H1 (cell line): ENCODE results near the gene RAP1A. TPM values are rescaled to one million over a fixed set of nuclear protein-coding genes. Genes with fewer than 3 reads are reported as not detected.

Experiments
- CTCF ChIA-PET: fragments of 300-600 bp; sonication (Branson Sonifier 250); formaldehyde crosslinking; loops from one replicate; lab custom pipeline; 2021; ENCODE audit not compliant: partially characterized antibody; lab: Charles Lee
- POLR2A ChIA-PET: fragments of 300-600 bp; sonication (Branson Sonifier 250); formaldehyde crosslinking; loops from one replicate; lab custom pipeline; 2021; ENCODE audit warnings: inconsistent platforms; ENCODE audit not compliant: partially characterized antibody; lab: Charles Lee
- DNase-seq, 2 experiments: peaks; one replicate each; pipeline versions ENCODE4 v3.0.0 to v3.0.0-alpha.2; 2010 to 2022; ENCODE audit warnings: low spot score in 2 of 2, low read depth in 1 of 2, mixed read lengths in 1 of 2
- FAIRE-seq: peaks from 2 replicates; lab custom pipeline; 2011; peaks lifted over from hg19 to GRCh38; lab: Jason Lieb, UNC
- H2AFZ ChIP-seq: 2 replicates; pipeline ENCODE4 v1.8.1; 2012; ENCODE audit warnings: low read length, inconsistent platforms
- H2AK5ac ChIP-seq: 2 replicates; pipeline ENCODE4 v1.6.1; 2013; ENCODE audit warnings: low read depth, low read length
- H2BK120ac ChIP-seq: replicated peaks from 2 replicates; pipeline ENCODE3; 2013; ENCODE audit warnings: low read depth, low read length, inconsistent platforms
- H2BK12ac ChIP-seq: 2 replicates; pipeline ENCODE4 v1.6.1; 2013; ENCODE audit warnings: low read depth, low read length
- H2BK15ac ChIP-seq: 2 replicates; pipeline ENCODE4 v1.6.1; 2013; ENCODE audit warnings: low read length
- H2BK20ac ChIP-seq: 2 replicates; pipeline ENCODE4 v1.6.1; 2013; ENCODE audit warnings: low read length
- H2BK5ac ChIP-seq: 2 replicates; pipeline ENCODE4 v1.6.1; 2013; ENCODE audit warnings: low read depth, low read length
- H3K14ac ChIP-seq: 2 replicates; pipeline ENCODE4 v1.6.1; 2013; ENCODE audit warnings: inconsistent platforms; ENCODE audit not compliant: insufficient read length
- H3K18ac ChIP-seq: 2 replicates; pipeline ENCODE4 v1.6.1; 2013; ENCODE audit warnings: low read length; ENCODE audit errors: extremely low read depth
- H3K23ac ChIP-seq: 2 replicates; pipeline ENCODE4 v1.6.1; 2013; ENCODE audit warnings: inconsistent platforms; ENCODE audit not compliant: insufficient read length
- H3K23me2 ChIP-seq: 2 replicates; pipeline ENCODE4 v1.6.1; 2013; ENCODE audit warnings: low read depth, low read length
- H3K27ac ChIP-seq: 2 replicates; pipeline ENCODE4 v1.6.1; 2011; ENCODE audit warnings: low read depth, low read length, inconsistent platforms
- H3K27me3 ChIP-seq, 4 experiments: replicated peaks in 1 of 4; 1 replicate in 1 of 4; 2 replicates in 3 of 4; pipeline versions ENCODE4 v1.6.1 to v1.8.1; 2011 to 2013; ENCODE audit warnings: low read length in 3 of 4, mild to moderate bottlenecking in 3 of 4, inconsistent platforms in 2 of 4, mixed read lengths in 2 of 4, moderate library complexity in 1 of 4; ENCODE audit not compliant: control insufficient read depth in 3 of 4, insufficient read depth in 3 of 4; ENCODE audit errors: extremely low read depth in 1 of 4
- H3K36me3 ChIP-seq, 4 experiments: 2 replicates each; pipeline versions ENCODE4 v1.6.1 to v1.8.1; 2011 to 2013; ENCODE audit warnings: mild to moderate bottlenecking in 4 of 4, low read length in 3 of 4, moderate library complexity in 2 of 4, control low read depth in 1 of 4, inconsistent platforms in 1 of 4; ENCODE audit not compliant: insufficient read depth in 4 of 4, control insufficient read depth in 2 of 4
- H3K4ac ChIP-seq: replicated peaks from 2 replicates; pipeline ENCODE3; 2013; ENCODE audit warnings: low read length, low read depth, mixed read lengths, inconsistent platforms; ENCODE audit not compliant: insufficient read length
- H3K4me1 ChIP-seq, 4 experiments: replicated peaks in 1 of 4; 1 replicate in 1 of 4; 2 replicates in 3 of 4; pipeline versions ENCODE4 v1.6.1 to v1.8.1; 2011 to 2013; ENCODE audit warnings: low read length in 3 of 4, inconsistent platforms in 2 of 4, mixed read lengths in 1 of 4; ENCODE audit not compliant: insufficient read depth in 4 of 4, control insufficient read depth in 3 of 4
- H3K4me2 ChIP-seq, 2 experiments: 2 replicates each; pipeline versions ENCODE4 v1.6.1 to v1.8.1; 2011 to 2013; ENCODE audit warnings: low read depth in 2 of 2, low read length in 2 of 2, control low read depth in 1 of 2, inconsistent platforms in 1 of 2, mild to moderate bottlenecking in 1 of 2; ENCODE audit not compliant: insufficient read depth in 1 of 2
- H3K4me3 ChIP-seq, 4 experiments: fragments of 200-600, 300-600 bp in 1 of 4; sonication (generic), shearing (Covaris generic), sonication (Bioruptor Twin) in 1 of 4; 2 replicates each; pipeline versions ENCODE4 v1.5.1 to v1.8.1; 2011 to 2016; ENCODE audit warnings: low read length in 4 of 4, low read depth in 3 of 4, control low read depth in 2 of 4, inconsistent platforms in 2 of 4, mild to moderate bottlenecking in 2 of 4, mixed read lengths in 1 of 4, moderate library complexity in 1 of 4; ENCODE audit not compliant: insufficient read depth in 2 of 4; ENCODE audit errors: extremely low read depth in 1 of 4
- H3K56ac ChIP-seq: replicated peaks from 2 replicates; pipeline ENCODE3; 2013; ENCODE audit warnings: low read depth, mild to moderate bottlenecking, mixed read lengths, low read length, inconsistent platforms; ENCODE audit not compliant: insufficient read length
- H3K79me1 ChIP-seq: 2 replicates; pipeline ENCODE4 v1.6.1; 2013; ENCODE audit warnings: low read depth, low read length, control low read depth
- H3K79me2 ChIP-seq, 2 experiments: 2 replicates each; pipeline versions ENCODE4 v1.6.1 to v1.8.1; 2012 to 2013; ENCODE audit warnings: low read length in 2 of 2, mild to moderate bottlenecking in 2 of 2, inconsistent platforms in 1 of 2; ENCODE audit not compliant: insufficient read depth in 2 of 2, control insufficient read depth in 1 of 2
- H3K9ac ChIP-seq, 4 experiments: replicated peaks in 1 of 4; 1 replicate in 1 of 4; 2 replicates in 3 of 4; pipeline versions ENCODE4 v1.6.1 to v1.8.1; 2011 to 2013; ENCODE audit warnings: low read depth in 3 of 4, low read length in 3 of 4, control low read depth in 2 of 4, mild to moderate bottlenecking in 2 of 4, moderate library complexity in 2 of 4, inconsistent platforms in 1 of 4; ENCODE audit errors: extremely low read depth in 1 of 4
- H3K9me3 ChIP-seq, 2 experiments: 2 replicates each; pipeline versions ENCODE4 v1.6.1 to v1.8.1; 2012 to 2013; ENCODE audit warnings: mild to moderate bottlenecking in 2 of 2, moderate library complexity in 2 of 2, control low read depth in 1 of 2, inconsistent platforms in 1 of 2, low read depth in 1 of 2, low read length in 1 of 2, mixed read lengths in 1 of 2; ENCODE audit not compliant: insufficient read depth in 2 of 2
- H4K20me1 ChIP-seq, 2 experiments: replicated peaks in 1 of 2; 2 replicates each; pipeline versions ENCODE3 to v1.8.1; 2011 to 2013; ENCODE audit warnings: inconsistent platforms in 2 of 2, low read length in 2 of 2, mild to moderate bottlenecking in 1 of 2; ENCODE audit not compliant: insufficient read depth in 2 of 2, control insufficient read depth in 1 of 2
- H4K5ac ChIP-seq: 2 replicates; pipeline ENCODE4 v1.6.1; 2013; ENCODE audit warnings: low read length, low read depth, mixed read lengths, inconsistent platforms; ENCODE audit not compliant: insufficient read length
- H4K8ac ChIP-seq: 2 replicates; pipeline ENCODE4 v1.8.0; 2013; ENCODE audit warnings: mild to moderate bottlenecking, moderate library complexity, low read length, inconsistent platforms; ENCODE audit not compliant: insufficient read depth; ENCODE audit errors: extremely low read depth
- H4K91ac ChIP-seq: replicated peaks from 2 replicates; pipeline ENCODE3; 2013; ENCODE audit warnings: low read length, mixed read lengths, inconsistent platforms; ENCODE audit not compliant: insufficient read length
- CBX8 ChIP-seq: fragments of 300-800, 300-1000 bp; sonication (generic); IDR thresholded peaks from 2 replicates; pipeline ENCODE4 v1.7.1; 2016; ENCODE audit warnings: low read depth, low read length, borderline replicate concordance
- CREB1 ChIP-seq: IDR thresholded peaks from 2 replicates; pipeline ENCODE4 v1.6.1; 2012; ENCODE audit warnings: inconsistent platforms
- HDAC2 ChIP-seq, 2 experiments: fragments of 300-600 bp in 1 of 2; sonication (generic) in 1 of 2; IDR thresholded peaks; 2 replicates each; pipeline ENCODE4 v1.6.1; 2011 to 2012; ENCODE audit warnings: low read depth in 2 of 2, low read length in 2 of 2, mild to moderate bottlenecking in 2 of 2, moderate library complexity in 2 of 2, borderline replicate concordance in 1 of 2, inconsistent platforms in 1 of 2
- JUN ChIP-seq: IDR thresholded peaks from 2 replicates; pipeline ENCODE4 v1.6.1; 2011; ENCODE audit warnings: low read depth, mild to moderate bottlenecking, improper control_type of control experiment, low read length
- SRF ChIP-seq: IDR thresholded peaks from 2 replicates; pipeline ENCODE4 v1.6.1; 2011; ENCODE audit warnings: mild to moderate bottlenecking, low read depth, low read length, moderate library complexity
- WGBS, 2 experiments: shearing (Covaris generic) in 1 of 2; methylation state at CpG; one replicate each; pipeline versions ENCODE4 v1.1.6 to v1.1.7; 2013 to 2015; ENCODE audit warnings: low lambda C conversion rate in 2 of 2, mixed read lengths in 2 of 2, inconsistent platforms in 1 of 2, low coverage in 1 of 2, missing lambda C conversion rate in 1 of 2; ENCODE audit not compliant: insufficient replicate concordance in 2 of 2, insufficient coverage in 1 of 2, insufficient read length in 1 of 2; ENCODE audit errors: extremely low coverage in 1 of 2, missing lambda C conversion rate in 1 of 2; 5-methylcytosine and 5-hydroxymethylcytosine counted together
- polyA plus RNA-seq, 7 experiments: library from polyadenylated mRNA; depleted of rRNA in 3 of 7; stranded (reverse) in 5 of 7; unstranded in 2 of 7; fragments of >200 nt in 5 of 7; fragments of 200-250 nt in 2 of 7; gene quantifications; 1 replicate in 5 of 7; 2 replicates in 1 of 7; 4 replicates in 1 of 7; pipeline versions ENCODE4 v1.2.1 to v1.2.3, GENCODE V29; 2011 to 2013; ENCODE audit warnings: missing spikeins in 2 of 7, mixed read lengths in 2 of 7
- total RNA-seq: library from RNA; stranded (reverse); fragmentation: NEBNext Ultra II Directional; extraction: Animal tissue kit (Norgen Biotek cat#: 25700); gene quantifications from 2 replicates; pipeline ENCODE4 v1.2.1, GENCODE V29; 2021
- TF ChIP-seq, protein P1 (sequence below), 3 experiments: IDR thresholded peaks; 1 replicate in 2 of 3; 2 replicates in 1 of 3; pipeline versions ENCODE4 v1.5.1 to v1.6.1; 2011; ENCODE audit warnings: low read length in 3 of 3, mild to moderate bottlenecking in 3 of 3, inconsistent platforms in 2 of 3, low read depth in 1 of 3, moderate library complexity in 1 of 3; ENCODE audit not compliant: insufficient read depth in 1 of 3; ENCODE audit errors: control extremely low read depth in 1 of 3
- TF ChIP-seq, protein P2 (sequence below): IDR thresholded peaks from 2 replicates; pipeline ENCODE4 v1.6.1; 2012; ENCODE audit warnings: inconsistent platforms

The RAP1A gene
- total and polyA plus RNA-seq, 2 of the 8 experiments (the other 6 are each of a cell fraction or from before 2014, with no cell fraction given) = 10.9 to 35.8 TPM

GRCh38 chr1:111755331-111756123 lies 135.9 kb downstream of the RAP1A start, which contains the start of gene DDX20:
DDX20 (plus strand) TSS chr1:111755901; CDS start chr1:111755925, 24 bp downstream.
- peak within 1 kb of the TSS; percentile 97 for H3K4ac ChIP-seq
- peak within 1 kb of the TSS; percentile 89 to 93 (median 91) for H3K4me3 ChIP-seq
- H3K56ac ChIP-seq = peak within 1 kb of the TSS; percentile 73
- peaks cover 2% of the 10 kb centered on the region; the same call in 1 of the 2 replicates for H3K79me1 ChIP-seq
- ChIA-PET POLR2A (interaction anchor here (0.7 to 4.3 kb wide), 14 partner anchors 9 to 51 kb away, joined by 3 to 47 read pairs (median 5); partner anchors contain the start of gene INKA2), CTCF (interaction anchor here (0.7 to 40.4 kb wide), 9 partner anchors 8 to 274 kb away, joined by 3 to 1070 read pairs (median 3); partner anchors contain the start of gene INKA2)
- H3K9me3 ChIP-seq = no peaks in the 10 kb centered on the region
- 0 out of 2 replicates have a peak, but pooled peaks cover 2% of the 10 kb centered on the region for H3K23me2 ChIP-seq
- peak within 1 kb of the TSS; percentile 57 for H2BK5ac ChIP-seq
- H3K36me3 ChIP-seq = peaks cover 1 to 26% (median 4%) of the 10 kb centered on the region in 4 experiments; a peak in 7 of 8 replicates
- peak within 1 kb of the TSS; percentile 98 for H4K91ac ChIP-seq
- peaks cover 0 to 3% (median 0%) of the 10 kb centered on the region in 4 experiments; a peak in 1 of 7 replicates for H3K4me1 ChIP-seq
- no peak within 1 kb of the TSS; the same call in 1 of the 2 replicates for H2BK15ac ChIP-seq
- H3K23ac ChIP-seq = peak within 1 kb of the TSS; percentile 19
- H3K79me2 ChIP-seq = peaks cover 3 to 32% of the 10 kb centered on the region in 2 experiments; a peak in 3 of 4 replicates
- peak within 1 kb of the TSS; percentile 91 to 92 for H3K4me2 ChIP-seq
- FAIRE-seq (no peak), DNase-seq (peak in 1 of 2 experiments; percentile 92)
- no peak within 1 kb of the TSS for H2BK120ac ChIP-seq
- H4K5ac ChIP-seq = peak within 1 kb of the TSS; percentile 97
- 0 out of 2 replicates have a peak within 1 kb of the TSS, but pooled peaks have one; percentile 19 for H2AK5ac ChIP-seq
- peak within 1 kb of the TSS; percentile 85 to 97 (median 96) for H3K9ac ChIP-seq
- H2BK12ac ChIP-seq = no peak within 1 kb of the TSS
- H2AFZ ChIP-seq = peak within 1 kb of the TSS; percentile 85
- 1% methylated on average over 60 of the region's 67 CpGs; no CpG with 5 or more reads in 1 of the 2 experiments for WGBS, 2 experiments
- peak within 1 kb of the TSS; percentile 93; the same call in 1 of the 2 replicates for H4K8ac ChIP-seq
- H3K27me3 ChIP-seq = no peaks in the 10 kb centered on the region
- no peak within 1 kb of the TSS for H2BK20ac ChIP-seq
- no peak within 1 kb of the TSS for H3K14ac ChIP-seq
- no peaks in the 10 kb centered on the region for H4K20me1 ChIP-seq
- peak within 1 kb of the TSS; percentile 86 for H3K27ac ChIP-seq
- peak within 1 kb of the TSS; percentile 97 for H3K18ac ChIP-seq
- TF ChIP-seq CREB1 (peak; percentile 85), HDAC2 (IDR thresholded peaks at IDR 0.05; ENCODE audit: borderline replicate concordance in 1 of 2, low read depth in 2 of 2, low read length in 2 of 2) (0 out of 4 replicates have a peak, but pooled peaks of 1 of the 2 experiments have one; percentile 47), CBX8 (no peak), SRF (no peak), JUN (no peak)
- TF ChIP-seq, protein P1, sequence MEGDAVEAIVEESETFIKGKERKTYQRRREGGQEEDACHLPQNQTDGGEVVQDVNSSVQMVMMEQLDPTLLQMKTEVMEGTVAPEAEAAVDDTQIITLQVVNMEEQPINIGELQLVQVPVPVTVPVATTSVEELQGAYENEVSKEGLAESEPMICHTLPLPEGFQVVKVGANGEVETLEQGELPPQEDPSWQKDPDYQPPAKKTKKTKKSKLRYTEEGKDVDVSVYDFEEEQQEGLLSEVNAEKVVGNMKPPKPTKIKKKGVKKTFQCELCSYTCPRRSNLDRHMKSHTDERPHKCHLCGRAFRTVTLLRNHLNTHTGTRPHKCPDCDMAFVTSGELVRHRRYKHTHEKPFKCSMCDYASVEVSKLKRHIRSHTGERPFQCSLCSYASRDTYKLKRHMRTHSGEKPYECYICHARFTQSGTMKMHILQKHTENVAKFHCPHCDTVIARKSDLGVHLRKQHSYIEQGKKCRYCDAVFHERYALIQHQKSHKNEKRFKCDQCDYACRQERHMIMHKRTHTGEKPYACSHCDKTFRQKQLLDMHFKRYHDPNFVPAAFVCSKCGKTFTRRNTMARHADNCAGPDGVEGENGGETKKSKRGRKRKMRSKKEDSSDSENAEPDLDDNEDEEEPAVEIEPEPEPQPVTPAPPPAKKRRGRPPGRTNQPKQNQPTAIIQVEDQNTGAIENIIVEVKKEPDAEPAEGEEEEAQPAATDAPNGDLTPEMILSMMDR (IDR thresholded peaks at IDR 0.05; ENCODE audit: control extremely low read depth in 1 of 3, insufficient read depth in 1 of 3, low read depth in 1 of 3, low read length in 3 of 3) = peak; percentile 67 to 84 (median 83)
- TF ChIP-seq, protein P2, sequence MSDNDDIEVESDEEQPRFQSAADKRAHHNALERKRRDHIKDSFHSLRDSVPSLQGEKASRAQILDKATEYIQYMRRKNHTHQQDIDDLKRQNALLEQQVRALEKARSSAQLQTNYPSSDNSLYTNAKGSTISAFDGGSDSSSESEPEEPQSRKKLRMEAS = peak; percentile 81
